GM21717 (cell line): ENCODE results near the gene STUB1.
A peak's percentile ranks its signal among the peaks of the same experiment; 100 is the strongest.

ENCODE experiments used
- ATAC-seq: cut with Tn5 transposase; IDR thresholded peaks from one replicate; pipeline ENCODE4 v1.9.1; 2021; ENCODE audit warnings: mild to moderate bottlenecking, moderate library complexity; ENCODE audit not compliant: unreplicated experiment

The STUB1 gene

GRCh38 chr16:643050-643368 is 37.2 kb upstream of the STUB1 start:
- no peak for ATAC-seq

GRCh38 chr16:644556-644955 is 35.7 kb upstream of the STUB1 start:
- ATAC-seq = no peak

GRCh38 chr16:645852-646678 is 34.1 kb upstream of the STUB1 start:
- no peak for ATAC-seq

GRCh38 chr16:646679-647172 is 33.5 kb upstream of the STUB1 start:
- no peak for ATAC-seq

- no peak for ATAC-seq
Measured at GRCh38 chr16:647173-647902, 32.9 kb upstream of the STUB1 start.

- no peak for ATAC-seq
Measured at GRCh38 chr16:648071-648780, 32.0 kb upstream of the STUB1 start.

GRCh38 chr16:648781-649589 is 31.2 kb upstream of the STUB1 start, which contains the start of gene WDR90:
Gene WDR90, plus strand, starts transcription at chr16:649365. Its CDS starts 52 bp downstream, at chr16:649417.
- ATAC-seq = peak; percentile 51

GRCh38 chr16:649631-650030 is 30.6 kb upstream of the STUB1 start:
- no peak for ATAC-seq

- ATAC-seq = no peak
Measured at GRCh38 chr16:651844-652243, 28.4 kb upstream of the STUB1 start.

- no peak for ATAC-seq
Measured at GRCh38 chr16:652454-653305, 27.5 kb upstream of the STUB1 start.

GRCh38 chr16:654034-654433 is 26.2 kb upstream of the STUB1 start:
- no peak for ATAC-seq

- ATAC-seq = no peak
Measured at GRCh38 chr16:657487-657886, 22.7 kb upstream of the STUB1 start.

GRCh38 chr16:658679-659571 is 21.3 kb upstream of the STUB1 start:
- no peak for ATAC-seq

GRCh38 chr16:659618-660017 is 20.6 kb upstream of the STUB1 start:
- ATAC-seq = no peak

GRCh38 chr16:660132-660458 is 20.1 kb upstream of the STUB1 start:
- no peak for ATAC-seq

GRCh38 chr16:660459-661183 is 19.6 kb upstream of the STUB1 start:
- no peak for ATAC-seq

GRCh38 chr16:661184-661821 is 18.9 kb upstream of the STUB1 start:
- ATAC-seq = no peak

GRCh38 chr16:662095-662494 is 18.1 kb upstream of the STUB1 start:
- ATAC-seq = no peak
